Type B pancreatic cell (in vitro differentiated cells): Measurements from ENCODE around the gene KIAA0232. TPM values are rescaled to one million over a fixed set of nuclear protein-coding genes. Genes with fewer than 3 reads are reported as not detected.

ENCODE experiments used
- DNase-seq: peaks from one replicate; pipeline ENCODE4 v3.0.0; 2021; ENCODE audit warnings: mixed read lengths; ENCODE audit not compliant: unreplicated experiment; ENCODE audit errors: extremely low spot score
- H3K27ac Mint-ChIP-seq: 2 replicates; pipeline ENCODE4 v1.8.0; 2021; ENCODE audit warnings: mild to moderate bottlenecking, mixed read lengths
- H3K27me3 Mint-ChIP-seq: 2 replicates; pipeline ENCODE4 v1.8.0; 2021; ENCODE audit warnings: mixed read lengths
- H3K36me3 Mint-ChIP-seq: 2 replicates; pipeline ENCODE4 v1.8.0; 2021; ENCODE audit warnings: mixed read lengths
- H3K4me1 Mint-ChIP-seq: one replicate; pipeline ENCODE4 v1.8.0; 2021; ENCODE audit warnings: mixed read lengths; ENCODE audit not compliant: unreplicated experiment
- H3K4me3 Mint-ChIP-seq: 2 replicates; pipeline ENCODE4 v1.8.0; 2021; ENCODE audit warnings: mild to moderate bottlenecking, mixed read lengths
- H3K9me3 Mint-ChIP-seq: 2 replicates; pipeline ENCODE4 v1.8.0; 2021; ENCODE audit warnings: mixed read lengths
- CTCF ChIP-seq: fragments of 200-600 bp; sonication (generic); conservative IDR thresholded peaks from 2 replicates; pipeline ENCODE4 v1.5.0; 2021; ENCODE audit warnings: antibody characterized with exemption, mild to moderate bottlenecking
- total RNA-seq: library from RNA; stranded (reverse); gene quantifications from 2 replicates; pipeline ENCODE4 v1.2.1, GENCODE V29; 2021; ENCODE audit warnings: low replicate concordance

Gene KIAA0232
- total RNA-seq, 1 donor from 2014 or later = 35.9 TPM

- Mint-ChIP-seq H3K4me3 (no peak overlapping the region), H3K4me1 (peaks cover 12% of the 10 kb centered on the region), H3K27me3 (no peaks in the 10 kb centered on the region), H3K9me3 (no peaks in the 10 kb centered on the region), H3K27ac (no peak overlapping the region), H3K36me3 (peaks cover 14% of the 10 kb centered on the region)
- no peak for TF ChIP-seq CTCF
- no peak for DNase-seq
Observed at GRCh38 chr4:6884341-6884870, 101.9 kb downstream of the KIAA0232 start.

GRCh38 chr4:6885953-6886557 lies 103.5 kb downstream of the KIAA0232 start:
- no peaks in the 10 kb centered on the region for H3K27me3 Mint-ChIP-seq

GRCh38 chr4:6886886-6887285 lies 104.4 kb downstream of the KIAA0232 start:
- Mint-ChIP-seq H3K27ac (no peak overlapping the region), H3K4me3 (no peak overlapping the region), H3K4me1 (peaks cover 16% of the 10 kb centered on the region), H3K36me3 (peaks cover 14% of the 10 kb centered on the region), H3K9me3 (no peaks in the 10 kb centered on the region), H3K27me3 (no peaks in the 10 kb centered on the region)
- no peak for DNase-seq
- no peak for TF ChIP-seq CTCF

More at GRCh38 chr4:6885953-6886557, 103.5 kb downstream of the KIAA0232 start:
- H3K4me1 Mint-ChIP-seq = peaks cover 12% of the 10 kb centered on the region
- H3K27ac Mint-ChIP-seq = no peak overlapping the region
- DNase-seq = no peak
- no peak for TF ChIP-seq CTCF
- H3K36me3 Mint-ChIP-seq = peaks cover 14% of the 10 kb centered on the region
- no peak overlapping the region for H3K4me3 Mint-ChIP-seq
- no peaks in the 10 kb centered on the region for H3K9me3 Mint-ChIP-seq

- no peak overlapping the region for H3K4me3 Mint-ChIP-seq
- H3K27ac Mint-ChIP-seq = no peak overlapping the region
- peaks cover 25% of the 10 kb centered on the region for H3K4me1 Mint-ChIP-seq
- no peak for TF ChIP-seq CTCF
- H3K9me3 Mint-ChIP-seq = no peaks in the 10 kb centered on the region
- no peak for DNase-seq
- no peaks in the 10 kb centered on the region for H3K27me3 Mint-ChIP-seq
- peaks cover 9% of the 10 kb centered on the region for H3K36me3 Mint-ChIP-seq
Observed at GRCh38 chr4:6887591-6888371, 105.3 kb downstream of the KIAA0232 start.

GRCh38 chr4:6888506-6889071 lies 106.1 kb downstream of the KIAA0232 start:
- H3K4me1 Mint-ChIP-seq = peaks cover 30% of the 10 kb centered on the region
- no peaks in the 10 kb centered on the region for H3K27me3 Mint-ChIP-seq
- no peak overlapping the region for H3K4me3 Mint-ChIP-seq
- peaks cover 8% of the 10 kb centered on the region for H3K36me3 Mint-ChIP-seq
- H3K27ac Mint-ChIP-seq = no peak overlapping the region
- no peaks in the 10 kb centered on the region for H3K9me3 Mint-ChIP-seq
- DNase-seq = no peak
- no peak for TF ChIP-seq CTCF
